HG03139 (cell line): ENCODE data around the gene COPZ2.

Experiments used
- ATAC-seq: cut with Tn5 transposase; IDR thresholded peaks from one replicate; pipeline ENCODE4 v1.9.1; 2021; ENCODE audit not compliant: unreplicated experiment

Gene COPZ2

DNA sequence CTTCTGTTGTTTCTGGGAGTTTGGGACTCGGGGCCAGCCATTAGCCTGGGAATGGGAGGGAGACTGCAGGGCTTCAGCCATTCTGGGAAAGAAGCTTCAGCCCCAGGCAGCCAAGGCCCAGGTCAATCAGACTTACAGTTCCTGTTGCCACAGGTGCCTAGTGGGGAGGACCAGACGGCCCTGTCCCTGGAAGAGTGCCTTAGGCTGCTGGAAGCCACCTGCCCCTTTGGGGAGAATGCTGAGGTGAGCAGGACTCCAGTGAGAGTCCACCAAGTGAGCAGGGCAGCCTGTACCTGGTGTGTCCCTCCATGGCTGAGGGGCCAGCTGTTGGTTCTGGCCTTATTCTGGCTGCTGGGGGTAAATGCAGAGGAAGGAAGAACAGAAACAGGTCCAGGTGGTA is 19.3 kb upstream of the COPZ2 start:
- ATAC-seq: no peak

DNA sequence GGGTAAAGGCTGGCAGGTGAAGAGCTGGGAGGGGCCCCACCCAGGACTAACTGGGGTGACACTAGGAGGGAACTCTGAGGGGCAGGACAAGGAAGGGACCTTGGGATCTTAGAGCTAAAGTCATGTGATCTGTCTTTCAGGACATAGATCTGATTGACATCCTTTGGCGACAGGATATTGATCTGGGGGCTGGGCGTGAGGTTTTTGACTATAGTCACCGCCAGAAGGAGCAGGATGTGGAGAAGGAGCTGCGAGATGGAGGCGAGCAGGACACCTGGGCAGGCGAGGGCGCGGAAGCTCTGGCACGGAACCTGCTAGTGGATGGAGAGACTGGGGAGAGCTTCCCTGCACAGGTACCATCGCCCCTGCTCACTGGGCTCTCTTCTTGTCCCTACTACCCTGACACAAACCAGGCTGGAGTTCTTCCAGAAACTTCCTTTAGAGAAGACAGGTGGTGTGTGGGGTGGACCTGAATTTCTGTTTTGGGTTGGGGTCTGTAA is 18.7 kb upstream of the COPZ2 start:
- no peak for ATAC-seq

DNA sequence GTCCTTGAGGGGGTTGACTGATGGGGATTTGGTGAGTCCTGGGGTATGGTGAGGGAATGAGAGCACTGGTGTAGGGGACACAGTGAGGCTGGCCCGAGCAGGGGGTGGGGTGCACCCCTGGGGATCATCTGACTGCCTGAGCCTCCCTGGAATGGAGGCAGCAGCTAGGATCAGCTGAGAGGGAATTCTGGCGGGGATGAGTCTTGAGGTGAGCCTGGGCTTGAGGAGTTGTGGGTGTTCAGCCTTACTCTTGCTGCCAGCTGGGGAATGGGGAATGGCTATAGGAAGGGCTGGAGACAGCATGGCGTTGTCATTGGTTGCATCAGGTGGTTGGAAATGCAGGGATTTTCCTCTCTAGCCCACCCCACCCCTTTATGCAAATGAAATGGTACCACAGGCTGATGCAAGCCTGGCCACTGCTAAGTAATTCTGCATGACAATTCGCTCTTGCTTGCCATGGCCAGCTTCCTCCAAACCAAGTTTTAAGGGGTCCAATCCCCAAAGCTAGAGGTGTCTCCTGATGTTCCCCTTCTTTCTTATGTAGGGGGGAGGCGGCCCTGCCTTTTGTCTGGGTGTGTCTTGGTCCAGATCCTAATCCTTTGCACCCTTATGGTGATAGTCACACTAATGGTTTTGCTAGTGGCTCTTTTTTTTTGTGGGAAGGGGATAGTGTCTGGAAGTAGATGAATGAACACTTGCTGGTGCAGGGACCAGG is 18.1 kb upstream of the COPZ2 start:
- ATAC-seq: no peak

DNA sequence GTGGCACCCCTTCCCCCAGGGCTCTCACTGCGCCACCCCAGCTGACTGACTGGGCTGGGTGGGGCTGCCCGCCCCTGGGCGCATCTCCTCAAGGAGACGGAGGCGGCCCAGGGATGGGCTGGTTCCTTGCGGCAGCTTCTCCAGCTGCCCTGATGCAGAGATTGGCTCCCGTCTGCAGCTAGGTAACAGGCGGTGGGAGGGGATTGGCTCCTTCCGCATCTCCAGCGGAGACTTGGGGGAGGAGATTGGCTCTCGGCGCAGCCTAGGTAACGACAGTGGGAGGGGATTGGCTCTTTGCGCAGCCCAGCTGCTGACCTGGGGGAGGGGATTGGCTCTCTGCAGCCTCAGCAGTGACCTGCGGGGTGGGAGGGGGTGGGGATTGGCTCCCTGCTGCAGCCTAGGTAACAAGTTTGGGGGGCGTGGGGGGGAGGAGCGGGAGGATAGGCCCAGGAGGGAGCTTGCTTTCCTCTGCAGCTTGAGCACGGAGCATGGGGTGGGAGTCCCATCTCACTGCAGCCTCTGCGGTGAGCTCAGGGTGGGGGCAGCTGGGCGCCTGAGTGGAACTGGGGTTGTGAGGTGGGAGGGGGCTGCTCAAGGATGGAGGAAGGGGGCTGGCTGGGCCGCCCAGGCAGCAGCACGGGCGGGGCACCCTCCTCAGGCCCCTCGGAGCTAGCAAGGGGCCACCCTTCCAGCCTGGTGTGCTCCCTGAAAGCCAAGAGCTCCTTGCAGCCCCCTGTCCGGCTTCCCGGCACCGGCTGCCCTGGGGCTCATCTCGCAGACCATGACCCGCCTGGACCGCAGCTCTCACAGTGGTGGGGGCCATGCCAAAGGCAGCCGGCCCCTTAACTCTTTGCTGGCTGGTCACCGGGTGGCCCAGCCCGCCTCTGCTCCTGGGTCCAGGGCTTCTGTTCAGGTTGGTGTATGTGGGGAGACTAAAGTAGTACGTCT is 16.9 kb upstream of the COPZ2 start:
- ATAC-seq: no peak

DNA sequence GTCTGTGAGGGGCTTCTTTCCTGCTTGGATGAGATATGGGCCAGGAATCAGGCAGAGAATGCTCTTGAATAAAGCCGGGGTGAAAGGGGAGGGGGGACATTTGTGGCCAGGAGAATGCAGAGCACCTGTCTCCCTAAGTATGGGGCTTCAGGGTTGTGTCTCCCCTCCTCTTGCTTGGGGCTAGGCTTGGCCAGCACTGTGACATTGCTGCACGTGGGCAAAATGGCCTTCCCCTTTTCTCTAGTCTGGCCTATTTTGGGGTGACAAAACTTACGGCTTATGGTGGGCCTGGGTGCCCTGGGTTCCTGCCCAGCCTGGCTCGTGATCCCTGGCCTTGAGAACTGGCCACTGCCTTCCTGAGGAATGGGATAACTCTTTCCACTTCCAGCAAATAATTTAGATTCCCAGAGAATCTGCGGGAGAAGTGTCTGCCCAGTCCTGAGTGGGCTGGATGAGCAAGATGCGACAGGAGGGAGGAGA is 16.2 kb upstream of the COPZ2 start:
- ATAC-seq: no peak

DNA sequence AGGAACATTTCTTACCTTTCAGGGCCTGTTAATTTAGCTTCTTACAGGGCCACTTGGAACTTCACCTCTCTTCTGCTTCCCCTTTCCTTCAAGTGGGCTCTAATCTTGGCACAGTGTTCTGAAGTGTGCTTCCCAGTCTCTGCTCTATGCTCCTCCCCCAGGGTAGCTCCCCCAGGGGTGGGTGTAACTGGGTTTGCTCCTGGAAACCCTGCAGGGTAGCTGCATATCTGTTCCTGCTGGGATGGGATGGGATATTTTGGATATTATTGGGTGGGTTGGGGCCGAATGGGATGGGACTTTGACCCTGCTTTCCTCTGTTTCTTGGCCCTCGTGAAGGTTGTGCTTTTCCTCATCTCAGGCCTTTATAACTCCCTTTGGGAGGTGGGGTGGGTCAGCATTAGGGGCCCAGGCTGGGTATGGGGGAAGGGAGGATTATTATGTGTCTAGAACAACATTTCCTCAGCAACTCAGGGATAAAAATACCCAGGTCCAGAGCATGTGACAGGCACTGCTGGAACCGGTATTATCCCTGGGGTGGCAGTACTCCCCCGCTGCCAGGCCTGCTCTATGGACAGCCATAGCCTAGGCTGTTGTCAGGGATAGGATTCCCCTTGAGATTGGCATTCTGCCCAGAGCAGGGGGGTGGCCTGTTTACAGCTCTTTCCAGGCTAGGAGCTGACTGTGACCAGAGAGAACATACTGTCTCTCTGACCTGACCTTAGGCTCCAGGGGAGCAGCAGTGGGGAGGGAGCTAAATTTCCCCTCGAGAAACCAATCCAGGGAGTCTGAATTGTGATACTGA is 15.6 kb upstream of the COPZ2 start:
- ATAC-seq: no peak

DNA sequence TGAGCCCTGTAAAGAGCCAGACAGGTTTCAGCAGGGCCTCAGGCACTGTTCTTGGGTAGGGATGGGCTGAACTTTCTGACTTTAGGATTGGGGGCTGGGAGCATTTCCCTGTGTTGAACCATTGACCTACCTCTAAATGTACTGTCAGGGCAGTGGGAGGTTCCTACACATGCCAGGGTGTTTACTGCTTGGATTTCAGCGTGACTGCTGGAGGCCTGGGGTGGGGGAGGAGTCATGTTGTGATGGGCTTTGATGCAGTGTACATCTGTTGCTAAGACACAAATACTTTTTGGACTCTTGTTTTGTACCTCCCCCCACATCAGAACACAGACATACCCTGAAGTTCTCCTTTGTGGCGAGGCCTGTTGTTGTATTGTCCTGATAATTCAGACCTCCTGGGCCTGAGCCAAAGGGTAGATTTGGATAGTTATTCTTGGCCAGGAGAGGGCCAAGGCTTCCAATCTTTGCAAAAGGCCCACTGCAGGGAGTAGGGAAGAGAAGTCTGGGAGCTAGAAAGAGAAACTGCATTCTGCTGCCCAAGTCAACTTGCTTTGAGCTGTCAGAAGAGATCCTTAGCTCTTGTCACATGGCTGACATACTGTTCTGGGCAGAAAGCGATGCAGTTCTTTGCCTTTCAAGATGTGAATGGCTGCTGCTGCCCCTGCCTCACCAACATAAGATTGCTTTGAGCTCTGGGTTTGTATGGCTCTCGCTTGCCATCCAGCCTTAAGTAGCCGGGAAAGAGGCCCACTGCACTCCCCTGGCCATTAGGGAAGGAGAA is 14.3 kb upstream of the COPZ2 start:
- ATAC-seq: no peak

DNA sequence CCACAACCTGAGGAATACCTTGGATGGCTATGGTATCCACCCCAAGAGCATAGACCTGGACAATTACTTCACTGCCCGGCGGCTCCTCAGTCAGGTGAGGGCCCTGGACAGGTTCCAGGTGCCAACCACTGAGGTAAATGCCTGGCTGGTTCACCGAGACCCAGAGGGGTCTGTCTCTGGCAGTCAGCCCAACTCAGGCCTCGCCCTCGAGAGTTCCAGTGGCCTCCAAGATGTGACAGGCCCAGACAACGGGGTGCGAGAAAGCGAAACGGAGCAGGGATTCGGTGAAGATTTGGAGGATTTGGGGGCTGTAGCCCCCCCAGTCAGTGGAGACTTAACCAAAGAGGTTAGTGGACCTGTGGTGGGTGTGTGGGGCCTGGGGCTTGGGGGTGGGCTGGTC is 13.7 kb upstream of the COPZ2 start:
- ATAC-seq: no peak

DNA sequence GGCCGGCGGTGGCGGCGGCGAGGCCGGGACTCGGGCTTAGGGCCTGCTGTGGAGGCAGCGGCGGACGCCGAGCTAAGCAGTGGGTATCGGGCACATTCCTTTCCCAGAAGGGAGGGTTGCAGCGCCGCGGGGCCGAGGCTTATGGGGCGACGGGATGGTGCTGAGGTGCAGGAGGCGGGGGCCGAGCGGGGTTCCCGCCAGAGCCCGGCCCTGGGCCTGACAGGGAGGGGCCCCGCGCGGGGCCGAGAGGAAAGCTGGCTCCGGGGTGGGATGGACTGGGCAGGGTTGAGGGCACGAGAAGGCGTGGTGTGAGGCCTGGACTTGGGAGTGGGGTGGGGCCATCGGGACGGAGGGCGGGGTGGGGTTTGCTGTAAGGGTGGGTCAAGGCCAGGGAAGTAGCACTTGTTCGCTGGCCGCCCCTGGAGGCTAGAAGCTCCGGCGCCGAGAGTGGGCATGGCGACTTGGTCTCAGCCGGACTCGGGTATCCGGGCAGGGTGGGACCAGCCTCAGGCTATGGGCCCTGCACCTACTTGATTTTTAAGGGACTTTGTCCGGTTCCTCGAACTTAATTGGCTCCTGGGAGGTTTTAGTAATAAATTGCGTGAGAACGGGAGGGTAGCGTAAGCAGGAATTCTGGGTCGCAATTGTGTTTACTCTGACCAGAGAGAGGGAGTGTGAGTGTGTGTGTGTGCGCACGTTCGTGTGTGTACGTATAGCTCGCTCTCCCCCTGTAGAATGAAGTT is 11.0 kb upstream of the COPZ2 start:
- ATAC-seq: peak; percentile 26

DNA sequence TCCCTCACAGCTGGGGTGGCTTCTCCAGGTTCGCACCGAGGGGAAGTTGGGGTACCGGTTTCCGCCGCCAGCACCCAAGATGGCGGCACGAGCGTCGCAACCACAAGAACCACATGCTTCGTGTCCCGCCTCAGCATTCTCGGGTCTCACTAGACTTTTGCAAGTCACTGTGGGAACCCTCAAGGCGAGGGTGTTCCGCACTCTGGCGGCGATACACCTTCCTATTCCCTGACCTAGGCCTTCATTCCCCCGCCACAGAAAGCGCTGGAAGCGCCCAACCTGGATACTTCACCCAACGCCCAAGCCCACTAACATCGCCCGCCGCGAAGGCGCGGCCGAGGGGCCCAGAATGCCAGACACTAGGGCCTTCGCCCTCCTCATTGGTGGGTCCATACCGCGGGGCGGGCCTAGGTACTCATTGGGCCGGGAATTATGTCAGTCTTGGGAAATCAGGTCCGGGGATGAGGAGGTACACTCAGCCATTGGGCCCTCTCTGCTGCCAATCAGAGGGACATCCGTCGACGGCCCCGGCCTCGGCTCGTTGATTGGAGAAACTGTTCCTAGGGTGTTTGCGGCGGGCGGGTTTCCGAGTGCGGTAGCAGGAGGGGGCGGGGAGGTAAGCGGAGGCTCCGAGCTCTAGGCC is 10.3 kb upstream of the COPZ2 start, which contains the start of gene NFE2L1:
TSS of gene NFE2L1 (plus strand) at position 619 of the 643 bp plus-strand sequence. CDS start 2,760 bp downstream, outside the sequence.
- ATAC-seq: peak; percentile 79

DNA sequence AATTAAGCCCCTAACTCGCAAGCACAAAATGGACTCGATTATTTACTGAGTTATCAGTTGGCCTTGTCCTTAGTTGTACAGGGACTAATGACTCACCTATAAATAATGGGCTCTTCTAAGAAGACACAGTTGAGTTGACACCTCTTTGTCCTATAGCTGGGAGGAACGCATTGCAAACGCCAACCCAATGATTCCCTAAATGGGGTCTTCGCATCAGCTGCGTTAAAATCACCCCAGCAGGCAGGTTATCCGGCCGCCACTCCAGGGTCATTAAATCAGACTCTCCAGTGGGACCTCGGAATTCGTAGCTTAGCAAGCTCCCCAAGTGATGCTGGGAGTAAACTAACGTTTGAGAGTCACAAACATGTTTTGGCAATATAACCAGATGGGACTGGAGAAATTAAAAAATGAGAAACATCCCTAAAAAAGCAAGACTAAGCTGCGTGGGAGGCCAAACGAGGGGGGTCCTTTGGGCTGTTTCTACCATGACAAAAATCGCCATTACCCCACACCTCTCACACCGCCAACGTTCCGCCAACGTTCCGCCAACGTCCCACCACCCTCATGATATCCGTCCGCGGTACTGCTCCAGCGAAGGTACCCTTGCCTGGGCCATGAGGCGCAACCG is 9.6 kb upstream of the COPZ2 start:
- no peak for ATAC-seq

DNA sequence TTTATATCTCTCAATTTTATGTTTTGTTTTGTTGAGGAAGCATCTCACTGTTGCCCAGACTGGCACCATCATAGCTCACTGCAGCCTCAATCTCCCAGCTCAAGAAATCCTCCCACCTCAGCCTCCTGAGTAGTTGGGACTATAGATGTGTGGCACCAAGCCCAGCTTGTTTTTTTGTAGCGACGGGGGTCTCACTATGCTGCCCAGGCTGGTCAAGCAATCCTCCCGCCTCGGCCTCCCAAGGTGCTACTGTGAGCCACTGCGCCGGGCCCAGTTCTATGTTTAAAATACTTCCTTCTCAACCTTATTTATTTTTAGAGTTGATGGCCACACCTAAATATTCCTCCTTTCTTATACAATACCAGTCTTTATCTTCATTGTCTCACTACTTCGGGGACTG is 8.7 kb upstream of the COPZ2 start:
- ATAC-seq: no peak

DNA sequence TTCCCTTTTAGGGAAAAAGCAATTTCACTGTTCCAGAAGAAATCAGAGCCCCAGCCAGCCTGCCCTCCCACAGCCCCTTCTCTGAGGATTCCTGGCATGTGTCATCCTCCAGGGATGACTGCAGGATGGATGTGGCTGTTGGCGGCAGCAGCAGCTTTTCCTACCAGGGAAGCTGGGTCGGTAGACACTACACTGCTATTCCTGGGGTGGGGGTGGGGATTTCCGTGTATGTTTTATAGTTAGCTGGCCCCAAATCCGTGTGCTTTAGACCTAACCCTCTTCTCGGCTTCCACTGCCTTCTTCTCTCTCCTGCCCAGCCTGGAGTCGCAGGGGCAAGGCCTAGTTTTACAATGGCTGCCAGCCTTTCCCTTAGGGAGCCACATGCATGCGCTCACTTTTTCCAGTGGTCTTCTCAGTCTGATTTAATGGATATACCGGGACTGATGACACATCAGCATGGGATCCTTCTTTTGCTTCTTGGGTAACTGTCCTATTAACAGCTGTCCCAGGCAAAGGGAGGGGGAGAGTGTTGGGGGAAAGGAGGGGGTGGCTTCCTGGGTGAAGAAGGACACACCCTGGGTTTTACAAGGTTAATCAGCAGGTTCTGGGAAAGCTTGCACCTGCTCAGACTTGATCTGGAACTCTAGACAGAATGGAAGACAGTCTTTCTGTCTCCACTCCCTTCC is 7.9 kb upstream of the COPZ2 start:
- ATAC-seq: no peak

DNA sequence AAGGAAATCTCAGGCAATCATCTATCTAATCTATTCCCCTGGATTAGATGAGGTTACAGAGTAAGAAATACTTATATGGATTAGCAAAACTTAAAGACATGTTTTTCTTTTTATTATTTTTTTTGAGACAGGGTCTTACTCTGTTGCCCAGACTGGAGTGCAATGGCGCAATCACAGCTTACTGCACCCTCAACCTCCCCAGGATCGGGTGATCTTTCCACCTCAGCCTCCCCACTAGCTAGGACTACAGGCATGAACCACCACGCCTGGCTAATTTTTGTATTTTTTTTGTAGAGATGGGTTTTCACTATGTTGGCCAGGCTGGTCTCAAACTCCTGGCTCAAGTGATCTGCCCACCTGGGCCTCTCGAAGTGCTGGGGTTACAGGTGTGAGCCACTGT is 7.3 kb upstream of the COPZ2 start:
- ATAC-seq: no peak

DNA sequence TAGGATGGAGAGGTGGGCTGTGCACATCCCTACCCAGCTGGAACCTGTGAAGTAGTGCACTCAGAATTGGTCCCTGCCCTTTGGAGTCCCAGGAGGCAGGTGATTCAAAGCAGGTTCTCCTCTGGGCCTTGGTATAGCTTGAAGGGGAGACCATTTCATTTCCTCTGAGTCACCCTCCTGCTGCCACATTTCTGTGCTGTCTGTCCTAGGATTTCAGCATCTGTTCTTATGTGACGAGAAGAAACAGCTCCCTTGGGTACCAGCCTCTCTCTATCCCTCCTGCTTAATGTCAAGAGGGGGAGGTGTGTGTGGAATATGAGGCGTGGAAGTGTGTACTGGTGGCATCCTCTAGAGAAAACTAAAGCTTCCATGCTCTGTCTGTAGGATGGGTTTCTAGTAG is 5.6 kb upstream of the COPZ2 start:
- ATAC-seq: no peak

DNA sequence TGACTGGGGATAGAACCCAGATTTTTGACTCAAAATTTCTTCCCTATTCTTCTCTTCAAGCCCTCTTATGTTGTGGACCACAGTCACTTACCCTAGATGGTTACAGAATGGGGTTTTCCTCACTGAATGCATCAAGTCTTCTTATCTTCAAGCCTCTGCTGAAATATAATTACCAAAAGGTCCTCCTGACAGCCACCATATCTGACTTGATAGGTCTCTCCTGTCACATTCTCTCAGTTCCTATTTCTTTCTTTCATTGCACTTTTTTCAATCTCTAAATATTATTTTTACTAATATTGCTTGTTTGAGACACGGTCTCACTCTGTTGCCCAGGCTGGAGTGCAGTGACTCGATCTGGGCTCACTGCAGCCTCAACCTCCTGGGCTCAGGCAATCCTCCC is 1.1 kb upstream of the COPZ2 start:
- no peak for ATAC-seq

DNA sequence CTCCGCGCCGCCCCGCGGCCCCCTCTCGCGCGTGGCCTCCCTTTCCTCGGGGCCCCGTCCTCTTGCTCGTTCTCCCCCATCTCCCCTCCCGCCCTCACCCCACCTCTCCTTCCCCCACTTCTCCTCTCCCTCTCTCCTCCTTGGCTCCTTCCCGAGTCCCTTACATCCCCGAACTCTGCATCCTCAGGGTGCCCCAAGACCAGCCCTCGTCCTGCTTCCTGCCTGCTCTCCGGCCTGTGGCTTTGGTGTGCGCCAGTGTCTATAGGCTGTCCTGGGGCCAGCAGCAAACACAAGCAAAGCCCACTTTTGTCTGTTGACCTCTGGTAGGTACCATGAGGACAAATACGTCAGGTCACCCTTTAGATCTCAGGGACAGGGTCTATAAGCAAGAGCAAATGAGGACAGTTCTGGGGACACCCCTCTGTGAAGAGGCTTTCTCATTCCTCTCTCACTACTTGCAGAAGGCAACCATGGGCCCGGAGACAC is 284 bp upstream of the COPZ2 start:
- ATAC-seq: no peak

DNA sequence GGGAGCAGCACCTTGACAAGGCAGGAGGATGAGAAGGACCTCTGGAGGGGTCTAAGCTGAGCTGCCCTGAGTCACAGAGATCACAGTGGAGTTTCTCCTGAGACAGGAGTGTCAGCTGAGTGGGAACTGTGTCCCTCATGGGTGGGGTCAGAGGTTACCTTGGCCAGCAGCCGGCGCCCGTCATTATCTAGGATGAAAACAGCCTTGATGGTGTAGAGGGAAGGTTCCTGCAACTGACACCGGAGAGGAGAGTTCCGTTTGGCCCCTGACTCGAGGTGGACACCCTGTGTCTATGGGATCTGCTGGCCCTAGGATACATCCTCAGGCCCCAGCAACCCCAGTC is 933 bp downstream of the COPZ2 start:
- ATAC-seq: no peak
